Glutamatergic neuron (in vitro differentiated cells): ENCODE measurements around the gene BST2. TPM values are rescaled to one million over a fixed set of nuclear protein-coding genes. Genes with fewer than 3 reads are reported as not detected.
A peak's percentile ranks its signal among the peaks of the same experiment; 100 is the strongest.
"Not testable (repeated sequence)": the region's sequence is repeated elsewhere in the genome, so short reads cannot be mapped to it uniquely, and the experiment has no call there.

Experiments used
- DNase-seq: peaks from one replicate; pipeline ENCODE4 v3.0.0; 2022
- H3K27ac Mint-ChIP-seq: one replicate; pipeline ENCODE4 v1.8.0; 2020; ENCODE audit warnings: mild to moderate bottlenecking, mixed read lengths, inconsistent platforms; ENCODE audit not compliant: unreplicated experiment
- H3K27me3 Mint-ChIP-seq: one replicate; pipeline ENCODE4 v1.8.0; 2020; ENCODE audit warnings: mild to moderate bottlenecking, moderate library complexity, mixed read lengths, inconsistent platforms; ENCODE audit not compliant: unreplicated experiment
- H3K36me3 Mint-ChIP-seq: one replicate; pipeline ENCODE4 v1.8.0; 2020; ENCODE audit warnings: mild to moderate bottlenecking, mixed read lengths, inconsistent platforms; ENCODE audit not compliant: unreplicated experiment
- H3K4me1 Mint-ChIP-seq: one replicate; pipeline ENCODE4 v1.8.0; 2020; ENCODE audit warnings: mild to moderate bottlenecking, low read depth, mixed read lengths, inconsistent platforms; ENCODE audit not compliant: unreplicated experiment
- H3K4me3 Mint-ChIP-seq: one replicate; pipeline ENCODE4 v1.8.0; 2020; ENCODE audit warnings: mild to moderate bottlenecking, mixed read lengths, inconsistent platforms; ENCODE audit not compliant: unreplicated experiment
- H3K9me3 Mint-ChIP-seq: one replicate; pipeline ENCODE4 v1.8.0; 2020; ENCODE audit warnings: mild to moderate bottlenecking, moderate library complexity, mixed read lengths, inconsistent platforms; ENCODE audit not compliant: unreplicated experiment
- CTCF ChIP-seq: fragments of 200-600 bp; sonication (generic); IDR thresholded peaks from one replicate; pipeline ENCODE4 v1.5.0; 2021; ENCODE audit not compliant: partially characterized antibody, unreplicated experiment
- total RNA-seq: library from RNA; stranded (reverse); fragmentation: NEBNext Ultra II Directional; extraction: Animal tissue kit (Norgen Biotek cat#: 25700); gene quantifications from one replicate; pipeline ENCODE4 v1.2.1, GENCODE V29; 2021; ENCODE audit not compliant: unreplicated experiment

The BST2 gene
- total RNA-seq, 1 donor from 2014 or later = 1.4 TPM

DNA sequence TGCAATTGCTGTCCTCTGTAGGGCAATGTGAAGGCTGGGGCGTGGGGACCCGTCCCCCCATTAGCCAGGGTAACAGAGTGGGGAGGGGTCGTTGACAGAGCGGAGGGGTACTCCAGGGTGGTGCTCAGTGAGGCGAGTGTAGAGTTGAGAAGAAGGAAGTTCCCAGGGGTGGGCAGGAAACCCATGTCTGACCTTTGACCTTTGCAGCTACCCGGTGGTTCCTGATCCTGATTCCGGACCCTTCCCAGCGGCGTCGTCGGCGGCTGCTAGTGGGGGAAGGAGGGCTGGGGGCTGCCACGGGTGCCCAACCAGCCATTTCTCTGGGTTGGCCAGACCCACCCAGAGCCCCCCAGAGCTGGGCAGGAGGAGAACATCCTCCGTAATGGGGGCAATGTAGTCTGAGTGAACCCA is 26.2 kb downstream of the BST2 start:
- Mint-ChIP-seq H3K36me3 (no peaks in the 10 kb centered on the region), H3K27me3 (peaks cover 6% of the 10 kb centered on the region), H3K9me3 (no peaks in the 10 kb centered on the region), H3K4me3 (no peak overlapping the region), H3K4me1 (no peaks in the 10 kb centered on the region), H3K27ac (no peak overlapping the region)
- TF ChIP-seq CTCF = no peak
- no peak for DNase-seq

GRCh38 chr19:17378271-17378670 is 27.2 kb downstream of the BST2 start:
- H3K4me1 Mint-ChIP-seq = no peaks in the 10 kb centered on the region
- no peaks in the 10 kb centered on the region for H3K36me3 Mint-ChIP-seq
- H3K27ac Mint-ChIP-seq = no peak overlapping the region
- no peak for TF ChIP-seq CTCF
- no peaks in the 10 kb centered on the region for H3K9me3 Mint-ChIP-seq
- no peak overlapping the region for H3K4me3 Mint-ChIP-seq
- DNase-seq = no peak
- peaks cover 4% of the 10 kb centered on the region for H3K27me3 Mint-ChIP-seq

DNA sequence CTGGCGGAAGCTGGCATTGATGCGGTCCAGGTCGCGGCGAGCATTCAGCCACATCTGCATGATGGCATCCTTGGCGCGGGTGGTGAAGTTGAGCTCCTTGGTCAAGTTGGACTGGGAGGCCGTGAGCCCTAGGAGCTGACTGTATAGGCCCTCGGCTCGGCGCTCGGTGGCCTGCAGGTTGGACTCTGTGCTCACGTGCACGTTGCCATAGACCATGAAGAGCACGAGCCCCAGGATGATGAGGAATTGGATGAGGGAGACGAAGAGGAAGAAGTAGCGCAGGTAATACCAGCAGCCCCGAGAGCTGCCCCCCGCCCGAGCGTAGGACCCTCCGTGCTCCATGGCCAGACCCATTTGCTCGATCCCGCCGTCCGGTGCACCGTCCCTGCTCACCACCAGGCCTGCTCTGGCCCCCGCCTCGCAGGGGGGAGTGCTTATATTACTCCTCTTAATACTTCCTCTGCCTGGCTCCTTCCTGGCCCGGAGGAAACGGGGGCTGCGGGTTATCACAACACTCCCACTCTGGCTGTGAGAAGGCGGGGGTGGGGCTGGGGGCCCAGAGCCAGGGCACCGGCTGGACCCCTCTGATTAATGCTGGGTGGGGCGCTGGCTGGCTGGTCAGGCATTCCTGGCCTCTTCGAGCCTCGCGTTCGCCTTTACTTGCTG is 28.4 kb downstream of the BST2 start, which contains the start of gene PLVAP:
TSS of gene PLVAP (minus strand) at position 408 of the 666 bp plus-strand sequence. CDS start at position 354, 54 bp downstream.
- H3K4me3 Mint-ChIP-seq = no peak within 1 kb of the TSS
- no peaks in the 10 kb centered on the region for H3K9me3 Mint-ChIP-seq
- H3K36me3 Mint-ChIP-seq = no peaks in the 10 kb centered on the region
- H3K27me3 Mint-ChIP-seq = peaks cover 4% of the 10 kb centered on the region
- DNase-seq = no peak
- no peak within 1 kb of the TSS for H3K27ac Mint-ChIP-seq
- H3K4me1 Mint-ChIP-seq = no peaks in the 10 kb centered on the region
- no peak for TF ChIP-seq CTCF

GRCh38 chr19:17370026-17370587 is 35.3 kb downstream of the BST2 start:
- Mint-ChIP-seq H3K4me3 (no peak overlapping the region), H3K27me3 (peaks cover 2% of the 10 kb centered on the region), H3K36me3 (no peaks in the 10 kb centered on the region), H3K9me3 (no peaks in the 10 kb centered on the region), H3K4me1 (no peaks in the 10 kb centered on the region), H3K27ac (no peak overlapping the region)
- DNase-seq = no peak
- no peak for TF ChIP-seq CTCF

DNA sequence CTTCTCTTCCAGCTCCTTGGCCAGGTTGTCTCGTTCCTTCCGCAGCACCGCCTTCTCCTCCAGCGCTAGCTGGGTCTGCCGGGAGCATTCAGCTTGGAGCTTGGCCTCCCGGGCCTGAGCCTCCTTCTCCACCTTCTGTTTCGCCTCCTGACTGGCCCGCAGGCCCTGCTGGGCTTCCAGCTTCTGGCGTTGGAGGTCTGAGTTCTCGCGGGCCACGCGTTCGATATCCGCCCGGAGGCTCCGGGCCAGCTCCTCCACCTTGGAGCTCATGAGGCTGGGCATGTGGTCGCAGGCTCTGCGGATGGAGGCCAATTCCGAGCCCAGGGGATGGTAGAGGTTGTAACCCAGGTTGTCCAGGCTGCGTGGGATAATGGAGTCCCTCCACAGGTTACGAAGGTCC is 40.1 kb downstream of the BST2 start:
- Mint-ChIP-seq H3K4me3 (no peak overlapping the region), H3K27me3 (peaks cover 8% of the 10 kb centered on the region), H3K27ac (no peak overlapping the region), H3K9me3 (peaks cover 3% of the 10 kb centered on the region), H3K36me3 (no peaks in the 10 kb centered on the region), H3K4me1 (no peaks in the 10 kb centered on the region)
- DNase-seq = no peak
- no peak for TF ChIP-seq CTCF

DNA sequence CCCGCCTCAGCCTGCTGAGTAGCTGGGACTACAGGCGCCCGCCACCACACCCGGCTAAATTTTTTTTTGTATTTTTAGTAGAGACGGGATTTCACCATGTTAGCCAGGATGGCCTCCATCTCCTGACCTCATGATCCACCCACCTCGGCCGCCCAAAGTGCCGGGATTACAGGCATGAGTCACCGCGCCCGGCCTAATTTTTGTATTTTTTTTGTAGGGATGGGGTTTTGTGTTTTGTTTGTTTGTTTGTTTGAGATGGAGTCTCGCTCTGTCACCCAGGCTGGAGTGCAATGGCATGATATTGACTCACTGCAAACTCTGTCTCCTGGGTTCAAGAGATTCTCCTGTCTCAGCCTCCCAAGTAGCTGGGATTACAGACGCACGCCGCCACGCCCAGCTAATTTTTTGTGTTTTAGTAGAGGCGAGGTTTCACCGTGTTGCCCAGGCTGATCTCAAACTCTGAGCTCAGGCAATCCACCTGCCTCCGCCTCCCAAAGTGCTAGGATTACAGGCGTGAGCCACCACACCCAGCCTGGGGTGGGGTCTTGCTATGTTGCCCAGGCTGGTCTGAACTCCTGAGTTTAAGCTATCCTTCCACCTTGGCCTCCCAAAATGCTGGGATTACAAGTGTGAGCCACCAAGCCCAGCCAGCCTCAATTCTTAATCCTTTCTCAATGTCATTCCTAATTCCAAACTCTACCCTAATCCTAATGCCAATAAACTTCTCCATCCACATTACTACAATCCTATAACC is 41.4 kb downstream of the BST2 start:
- not testable (repeated sequence) for H3K36me3 Mint-ChIP-seq, H3K27me3 Mint-ChIP-seq, DNase-seq, H3K27ac Mint-ChIP-seq, H3K4me1 Mint-ChIP-seq, H3K9me3 Mint-ChIP-seq
- H3K4me3 Mint-ChIP-seq = peak overlapping the region; percentile 52
